Kidney epithelial cell (primary cell): ENCODE results near the gene C1QL4. TPM values are rescaled to one million over a fixed set of nuclear protein-coding genes. Genes with fewer than 3 reads are reported as not detected.

Experiments used
- DNase-seq: peaks from one replicate; pipeline ENCODE4 v3.0.0-alpha.2; 2010; ENCODE audit warnings: low read depth
- H3K27me3 ChIP-seq: 2 replicates; pipeline ENCODE4 v1.6.0; 2011; ENCODE audit warnings: low read length; ENCODE audit not compliant: control insufficient read depth, insufficient read depth
- H3K36me3 ChIP-seq: 2 replicates; pipeline ENCODE4 v1.5.1; 2011; ENCODE audit warnings: low read length; ENCODE audit not compliant: control insufficient read depth, insufficient read depth
- H3K4me3 ChIP-seq: 2 replicates; pipeline ENCODE4 v1.5.1; 2011; ENCODE audit warnings: low read depth, mild to moderate bottlenecking, control low read depth, low read length
- CTCF ChIP-seq: IDR thresholded peaks from 2 replicates; pipeline ENCODE4 v1.5.1; 2011; ENCODE audit warnings: mild to moderate bottlenecking, moderate library complexity, low read length, control low read depth, inconsistent platforms; ENCODE audit not compliant: insufficient read depth, poor library complexity, severe bottlenecking
- total RNA-seq: library from RNA; depleted of rRNA; stranded (reverse); fragments of >200 nt; gene quantifications from 2 replicates; pipeline ENCODE4 v1.2.3, GENCODE V29; 2015

Gene C1QL4
- total RNA-seq, 1 donor from 2014 or later = not detected

- no peak for DNase-seq
- H3K4me3 ChIP-seq = no peak overlapping the region
- peaks cover 45% of the 10 kb centered on the region for H3K27me3 ChIP-seq
- H3K36me3 ChIP-seq = no peaks in the 10 kb centered on the region
- TF ChIP-seq CTCF = no peak
Observed at GRCh38 chr12:49332441-49332861, 4.5 kb downstream of the C1QL4 start.

GRCh38 chr12:49331380-49332222 lies 5.4 kb downstream of the C1QL4 start:
- TF ChIP-seq CTCF = peak; percentile 86
- no peak overlapping the region for H3K4me3 ChIP-seq
- no peak for DNase-seq
- H3K27me3 ChIP-seq = peaks cover 37% of the 10 kb centered on the region
- H3K36me3 ChIP-seq = no peaks in the 10 kb centered on the region

- TF ChIP-seq CTCF = no peak
- DNase-seq = no peak
- H3K4me3 ChIP-seq = no peak overlapping the region
- H3K27me3 ChIP-seq = peaks cover 29% of the 10 kb centered on the region
- H3K36me3 ChIP-seq = no peaks in the 10 kb centered on the region
Observed at GRCh38 chr12:49330631-49331379, 6.2 kb downstream of the C1QL4 start.

- no peak for DNase-seq
- TF ChIP-seq CTCF = no peak
- Histone ChIP-seq H3K4me3 (no peak overlapping the region), H3K27me3 (peaks cover 22% of the 10 kb centered on the region), H3K36me3 (no peaks in the 10 kb centered on the region)
Observed at GRCh38 chr12:49330032-49330619, 6.9 kb downstream of the C1QL4 start.

GRCh38 chr12:49328816-49329215 lies 8.2 kb downstream of the C1QL4 start:
- no peak overlapping the region for H3K4me3 ChIP-seq
- no peak for DNase-seq
- peaks cover 11% of the 10 kb centered on the region for H3K27me3 ChIP-seq
- no peaks in the 10 kb centered on the region for H3K36me3 ChIP-seq
- no peak for TF ChIP-seq CTCF
